Panc1 (cell line): ENCODE data around the gene SKP1. TPM values are rescaled to one million over a fixed set of nuclear protein-coding genes. Genes with fewer than 3 reads are reported as not detected.

Experiments used
- ATAC-seq: fragments of 200-7000 bp; cut with Tn5 transposase; 2 replicates; pipeline ENCODE4 v1.9.1; 2020; ENCODE audit warnings: mild to moderate bottlenecking, moderate library complexity
- BruUV-seq: library from RNA; stranded (reverse); fragments of 400-500 nt; replicated peaks from 2 replicates; lab custom pipeline; 2021; lab: Mats Ljungman, UMichigan
- CTCF ChIA-PET: fragments of 300-600 bp; sonication (Branson Sonifier 250); formaldehyde crosslinking; loops from one replicate; lab custom pipeline; 2022; ENCODE audit warnings: antibody characterized with exemption; lab: Charles Lee
- POLR2A ChIA-PET: fragments of 300-600 bp; sonication (Branson Sonifier 250); formaldehyde crosslinking; loops from one replicate; lab custom pipeline; 2022; ENCODE audit warnings: antibody characterized with exemption; lab: Charles Lee
- DNase-seq: peaks from one replicate; pipeline ENCODE4 v3.0.0-alpha.2; 2010; ENCODE audit warnings: low read depth, low spot score
- H3K27ac ChIP-seq: 2 replicates; pipeline ENCODE4 v1.5.1; 2011; ENCODE audit warnings: mild to moderate bottlenecking, low read length, inconsistent platforms
- H3K27me3 ChIP-seq: fragments of 200-500 bp; sonication (Bioruptor generic); 2 replicates; pipeline ENCODE4 v1.6.0; 2014; ENCODE audit warnings: low read length, inconsistent platforms; ENCODE audit not compliant: control insufficient read depth, insufficient read depth
- H3K36me3 ChIP-seq: fragments of 200-500 bp; sonication (Bioruptor generic); 2 replicates; pipeline ENCODE4 v1.5.1; 2014; ENCODE audit warnings: inconsistent platforms, mild to moderate bottlenecking, low read length, moderate library complexity; ENCODE audit not compliant: control insufficient read depth, insufficient read depth
- H3K4me1 ChIP-seq: 2 replicates; pipeline ENCODE4 v1.5.1; 2011; ENCODE audit warnings: inconsistent platforms, mild to moderate bottlenecking, low read length, moderate library complexity; ENCODE audit not compliant: control insufficient read depth, insufficient read depth
- H3K4me3 ChIP-seq, 2 experiments: 2 replicates each; pipeline ENCODE4 v1.5.1; 2011 to 2012; ENCODE audit warnings: low read depth in 2 of 2, low read length in 2 of 2, mild to moderate bottlenecking in 2 of 2, inconsistent platforms in 1 of 2, moderate library complexity in 1 of 2
- H3K9me3 ChIP-seq: fragments of 200-500 bp; sonication (Bioruptor generic); 2 replicates; pipeline ENCODE4 v1.5.1; 2014; ENCODE audit warnings: low read depth, mild to moderate bottlenecking, inconsistent platforms, low read length, moderate library complexity; ENCODE audit not compliant: control insufficient read depth, insufficient read depth
- CTCF ChIP-seq: fragments of 450-650 bp; IDR thresholded peaks from 2 replicates; pipeline ENCODE4 v1.5.1; 2017; ENCODE audit warnings: mild to moderate bottlenecking
- POLR2AphosphoS5 ChIP-seq: IDR thresholded peaks from 2 replicates; pipeline ENCODE4 v1.6.1; 2012; ENCODE audit warnings: mild to moderate bottlenecking, low read depth, low read length, moderate library complexity
- REST ChIP-seq, 2 experiments: IDR thresholded peaks; 2 replicates each; pipeline ENCODE4 v1.6.1; 2011 to 2012; ENCODE audit warnings: low read depth in 2 of 2, control low read depth in 1 of 2, low read length in 1 of 2, mild to moderate bottlenecking in 1 of 2, moderate library complexity in 1 of 2; ENCODE audit not compliant: insufficient read depth in 1 of 2
- SIN3A ChIP-seq: IDR thresholded peaks from 2 replicates; pipeline ENCODE4 v1.6.1; 2012; ENCODE audit warnings: low read depth, mild to moderate bottlenecking, low read length, moderate library complexity, borderline replicate concordance; ENCODE audit not compliant: insufficient read depth
- TCF7L2 ChIP-seq: IDR thresholded peaks from 2 replicates; pipeline ENCODE4 v1.6.1; 2011; ENCODE audit warnings: mild to moderate bottlenecking, low read depth, low read length, inconsistent platforms
- in situ Hi-C: cut with HindIII; loops from 2 replicates; pipeline ENCODE4 v1.10.0; 2016; ENCODE audit warnings: low sequenced_read_pairs, low pct_unique_long_range_greater_than_20kb
- intact Hi-C: fragments of 100-400 bp; cut with micrococcal nuclease; formaldehyde crosslinking; loops from one replicate; pipeline ENCODE4 v1.10.0; 2022; ENCODE audit not compliant: unreplicated experiment
- total RNA-seq: library from RNA; stranded (reverse); gene quantifications from one replicate; pipeline ENCODE4 v1.2.1, GENCODE V29; 2021; ENCODE audit not compliant: unreplicated experiment

SKP1 gene
- total RNA-seq, 1 experiment from 2014 or later: 301 TPM

- no peak overlapping the region for H3K4me3 ChIP-seq
- intact Hi-C loops: no loop called here
- ATAC-seq (no peak), DNase-seq (no peak)
- no peak overlapping the region for H3K27ac ChIP-seq
- in situ Hi-C loops: no loop called here
- H3K4me1 ChIP-seq: no peaks in the 10 kb centered on the region; the same call in none of the 2 replicates
- no peaks in the 10 kb centered on the region for H3K36me3 ChIP-seq
- no peaks in the 10 kb centered on the region for H3K27me3 ChIP-seq
- TF ChIP-seq TCF7L2 (no peak), SIN3A (no peak), POLR2AphosphoS5 (no peak), REST (IDR thresholded peaks at IDR 0.05; ENCODE audit: insufficient read depth in 1 of 2, low read depth in 2 of 2, low read length in 1 of 2) (no peak), CTCF (no peak)
- POLR2A ChIA-PET: interaction anchor here (0.6 kb wide), 1 partner anchor 138 kb away, joined by 4 read pairs; no protein-coding TSS in a partner anchor
- CTCF ChIA-PET: interaction anchor here (0.6 to 1.2 kb wide), 2 partner anchors 13 to 33 kb away, joined by 3 to 7 read pairs; no protein-coding TSS in a partner anchor
- no peaks in the 10 kb centered on the region for H3K9me3 ChIP-seq
- BruUV-seq: no TSS peak
These were observed 69.0 kb downstream of the SKP1 start for GRCh38 chr5:134107779-134108178.

GRCh38 chr5:134106991-134107701, 69.6 kb downstream of the SKP1 start:
- CTCF ChIA-PET: interaction anchor here (0.6 to 1.2 kb wide), 2 partner anchors 12 to 33 kb away, joined by 3 to 7 read pairs; no protein-coding TSS in a partner anchor
- DNase-seq (no peak), ATAC-seq (no peak)
- Histone ChIP-seq H3K27me3 (no peaks in the 10 kb centered on the region), H3K4me1 (no peaks in the 10 kb centered on the region; the same call in none of the 2 replicates), H3K27ac (no peak overlapping the region), H3K4me3 (no peak overlapping the region), H3K9me3 (no peaks in the 10 kb centered on the region), H3K36me3 (no peaks in the 10 kb centered on the region)
- no TSS peak for BruUV-seq
- TF ChIP-seq CTCF (no peak), REST (IDR thresholded peaks at IDR 0.05; ENCODE audit: insufficient read depth in 1 of 2, low read depth in 2 of 2, low read length in 1 of 2) (no peak), POLR2AphosphoS5 (no peak), TCF7L2 (no peak), SIN3A (no peak)
- intact Hi-C loops (no loop called here), in situ Hi-C loops (no loop called here)
- POLR2A ChIA-PET: no interaction called here
